GM19043 (cell line): ENCODE data around the gene ZC2HC1B.

Experiments
- ATAC-seq: cut with Tn5 transposase; IDR thresholded peaks from one replicate; pipeline ENCODE4 v1.9.1; 2021; ENCODE audit warnings: low read depth; ENCODE audit not compliant: unreplicated experiment

ZC2HC1B gene

DNA sequence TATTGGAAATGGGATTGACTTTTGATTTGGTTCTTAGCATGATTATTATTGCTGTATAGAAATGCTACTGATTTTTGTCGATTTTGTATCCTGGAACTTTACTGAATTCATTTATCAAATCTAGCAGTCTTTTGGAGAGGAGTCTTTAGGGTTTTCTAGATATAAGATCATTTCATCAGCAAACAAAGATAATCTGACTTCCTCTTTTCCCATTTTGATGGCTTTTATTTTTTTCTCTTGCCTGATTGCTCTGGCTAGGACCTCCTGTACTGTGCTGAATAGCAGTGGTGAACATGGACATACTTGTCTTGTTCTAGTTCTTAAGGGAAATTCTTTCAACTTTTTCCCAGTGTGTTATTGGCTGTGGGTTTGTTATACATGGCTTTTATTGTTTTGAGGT lies 64.6 kb downstream of the ZC2HC1B start:
- no peak for ATAC-seq

DNA sequence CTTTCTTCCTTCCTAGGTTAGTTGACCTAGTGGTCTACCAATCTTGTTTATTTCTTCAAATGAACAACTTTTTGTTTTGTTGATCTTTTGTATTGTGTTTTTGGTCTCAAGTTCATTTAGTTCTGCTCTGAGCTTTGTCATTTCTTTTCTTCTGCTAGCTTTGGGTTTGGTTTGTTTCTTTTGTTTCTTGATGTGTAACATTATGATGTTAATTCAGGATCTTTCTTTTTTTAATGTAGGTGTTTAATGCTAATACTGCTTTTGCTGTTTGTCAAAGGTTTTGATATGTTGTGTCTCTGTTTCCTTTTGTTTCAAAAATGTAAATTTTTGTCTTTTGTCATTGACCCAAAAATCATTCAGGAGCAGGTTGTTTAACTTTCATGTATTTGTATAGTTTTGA lies 65.7 kb downstream of the ZC2HC1B start:
- no peak for ATAC-seq

- ATAC-seq: no peak
Observed at GRCh38 chr6:143934331-143934730, 70.1 kb downstream of the ZC2HC1B start.

DNA sequence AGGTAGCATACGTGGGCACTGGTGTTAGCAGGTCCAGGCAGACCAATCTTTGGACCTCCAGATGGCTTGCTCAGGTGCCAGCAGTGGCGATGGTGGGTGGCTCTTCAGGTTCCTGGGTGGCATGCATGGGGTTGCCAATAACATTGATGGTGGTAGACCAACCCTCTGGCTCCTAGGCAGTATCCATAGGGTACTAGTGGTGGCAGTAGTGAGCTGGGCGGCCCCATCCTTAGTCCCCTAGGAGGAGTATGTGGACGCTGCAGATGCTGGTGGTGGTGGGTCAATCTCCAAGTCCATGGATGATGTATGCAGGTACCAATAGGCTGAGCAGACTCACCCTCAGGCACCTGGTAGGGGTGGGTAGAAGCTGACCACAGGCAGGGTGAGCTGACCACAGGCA lies 70.6 kb downstream of the ZC2HC1B start:
- ATAC-seq: no peak

DNA sequence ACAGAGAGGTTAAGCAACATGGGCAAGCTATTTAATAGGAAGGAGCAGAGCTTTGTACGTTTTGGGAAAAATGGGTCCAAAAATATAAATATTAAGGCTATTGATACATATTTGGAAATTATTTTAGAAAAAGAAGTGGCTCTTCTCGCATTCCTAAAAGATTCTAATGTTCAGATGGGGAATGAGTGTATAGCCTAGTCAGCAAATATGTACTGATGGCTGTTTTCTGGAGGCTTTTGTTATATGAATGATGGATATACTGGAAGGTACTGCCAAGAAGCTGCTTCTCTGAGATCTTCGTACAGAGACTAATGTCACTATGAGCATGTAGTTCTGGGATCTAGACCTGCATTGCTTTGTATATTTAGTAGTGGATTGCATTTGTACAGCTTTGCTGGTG lies 72.1 kb downstream of the ZC2HC1B start:
- ATAC-seq: no peak

DNA sequence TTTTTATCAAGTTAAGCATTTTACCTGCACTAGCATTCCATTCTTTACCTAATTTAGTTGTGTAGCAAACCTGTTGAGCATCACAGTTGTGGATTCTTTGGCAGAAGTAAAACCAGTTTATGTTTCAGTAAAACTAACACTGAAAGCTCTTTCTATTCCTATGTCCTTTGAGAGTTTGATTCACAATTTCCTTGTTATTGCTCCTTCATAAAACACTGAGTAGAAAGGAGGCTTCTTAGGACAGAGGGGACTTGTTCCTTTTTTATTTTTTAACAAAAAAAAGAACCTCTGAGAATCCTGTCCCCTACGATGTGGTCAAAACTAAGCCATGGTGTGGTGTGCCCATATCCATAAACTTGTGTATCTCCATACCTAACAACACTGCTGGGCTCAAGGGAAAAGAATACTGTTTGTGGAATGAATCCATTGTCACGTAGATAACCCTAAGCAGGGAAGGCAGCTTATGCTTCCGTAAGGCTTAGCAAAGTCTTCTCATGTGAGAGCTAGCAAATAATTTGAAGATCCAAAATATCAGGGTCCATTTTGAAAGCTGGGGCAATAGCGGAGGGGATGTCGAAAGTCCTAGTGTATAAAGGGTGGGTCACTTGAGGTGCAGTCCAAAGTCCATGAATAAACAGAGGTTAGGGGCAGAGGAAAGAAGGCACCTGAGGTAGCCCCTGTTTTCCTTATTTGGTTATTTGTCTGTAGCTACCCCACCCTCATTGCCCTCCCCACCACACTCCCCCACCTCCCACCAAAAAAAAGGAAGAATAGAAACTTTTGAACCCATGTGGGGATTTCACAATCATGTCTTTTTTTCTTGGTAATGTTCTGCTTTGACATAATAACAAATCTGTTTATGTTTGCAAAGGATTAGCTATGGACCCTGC lies 72.7 kb downstream of the ZC2HC1B start:
- no peak for ATAC-seq

- ATAC-seq: no peak
Observed at GRCh38 chr6:143937668-143937970, 73.3 kb downstream of the ZC2HC1B start.

DNA sequence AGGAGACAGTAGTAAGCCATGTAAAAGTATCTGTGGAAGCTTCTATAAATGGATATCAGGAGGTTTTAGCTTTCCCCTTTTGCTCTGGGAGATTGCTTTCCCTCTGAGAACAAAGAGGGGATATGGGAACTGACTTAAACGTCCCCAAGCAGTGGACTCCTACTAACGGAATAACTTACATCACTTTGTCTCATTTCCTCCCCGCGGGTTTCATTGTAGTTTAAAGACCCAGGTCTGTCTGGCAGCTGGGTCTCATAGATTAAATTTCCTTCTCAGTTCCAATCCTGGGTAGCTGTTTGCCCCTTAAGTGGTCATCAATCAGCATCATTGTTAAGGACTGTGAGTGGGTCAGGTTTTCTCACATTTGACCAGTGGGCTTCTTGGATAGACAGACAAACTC lies 75.1 kb downstream of the ZC2HC1B start:
- ATAC-seq: no peak

DNA sequence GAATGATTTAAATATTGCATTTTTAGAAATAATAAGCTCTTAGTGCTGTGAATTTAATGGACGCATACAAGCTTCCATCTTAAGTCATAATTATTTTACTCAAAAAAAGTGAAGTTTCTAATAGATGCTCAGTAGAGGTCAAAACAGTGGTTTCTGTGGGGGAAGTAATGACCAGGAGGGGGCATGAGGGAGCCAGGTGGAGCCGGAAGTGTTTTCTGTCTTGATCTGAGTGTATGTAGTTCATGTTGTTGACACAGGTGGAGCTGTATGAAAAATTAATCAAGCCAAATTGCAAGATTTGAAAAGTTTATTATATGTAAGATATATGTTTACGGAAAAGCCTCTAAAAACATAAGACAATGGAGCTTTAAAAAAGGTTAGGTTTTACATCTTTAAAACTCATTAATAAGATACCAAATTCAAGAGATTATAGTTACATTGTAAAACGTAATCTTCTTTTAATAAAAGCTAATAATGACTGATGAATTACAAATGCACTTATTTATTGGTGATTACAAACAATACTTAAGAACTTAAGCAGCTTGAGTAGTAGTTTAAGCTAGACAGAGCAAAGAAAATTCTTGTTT lies 75.8 kb downstream of the ZC2HC1B start:
- ATAC-seq: peak; percentile 94

- peak; percentile 67 for ATAC-seq
Observed at GRCh38 chr6:143941852-143942627, 77.8 kb downstream of the ZC2HC1B start.

- no peak for ATAC-seq
Observed at GRCh38 chr6:143948208-143948607, 83.9 kb downstream of the ZC2HC1B start.

DNA sequence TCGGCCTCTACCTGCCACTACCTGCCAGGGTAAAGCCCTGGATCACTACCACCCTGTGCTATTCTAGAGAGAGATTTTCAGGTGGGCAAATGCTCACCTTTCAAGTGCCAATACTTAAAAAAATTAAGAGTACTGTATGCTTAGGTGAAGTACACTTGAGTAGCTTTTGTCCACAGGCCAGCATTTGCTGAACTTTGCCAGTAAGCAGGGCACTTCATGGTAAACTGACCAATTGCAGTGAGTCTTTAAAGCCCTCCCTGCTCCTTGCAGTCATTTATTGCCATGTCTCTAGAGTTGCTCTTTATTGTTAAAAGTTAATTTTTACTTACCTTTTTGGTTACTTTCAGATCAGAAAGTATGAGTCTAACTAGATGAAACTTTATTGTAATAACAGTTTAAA lies 85.3 kb downstream of the ZC2HC1B start:
- ATAC-seq: no peak

DNA sequence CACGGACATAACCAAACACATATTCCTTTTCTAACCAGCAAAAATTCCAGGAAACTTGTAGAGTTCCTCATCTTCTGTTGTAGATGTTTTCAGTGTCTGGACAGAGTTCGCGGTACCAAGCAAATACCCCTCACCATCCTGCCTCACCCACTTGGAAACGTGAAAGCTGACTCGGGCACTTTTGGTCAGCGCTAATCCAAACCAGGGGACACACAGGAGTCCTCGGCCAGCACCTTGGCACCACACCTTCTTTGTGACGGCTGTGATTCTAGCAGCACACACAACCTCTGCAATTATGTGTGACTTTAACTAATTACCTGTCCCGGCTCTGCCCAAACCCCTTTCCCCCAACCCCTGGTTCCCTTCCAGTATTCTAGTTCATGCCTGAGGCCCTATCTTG lies 85.7 kb downstream of the ZC2HC1B start:
- ATAC-seq: no peak

DNA sequence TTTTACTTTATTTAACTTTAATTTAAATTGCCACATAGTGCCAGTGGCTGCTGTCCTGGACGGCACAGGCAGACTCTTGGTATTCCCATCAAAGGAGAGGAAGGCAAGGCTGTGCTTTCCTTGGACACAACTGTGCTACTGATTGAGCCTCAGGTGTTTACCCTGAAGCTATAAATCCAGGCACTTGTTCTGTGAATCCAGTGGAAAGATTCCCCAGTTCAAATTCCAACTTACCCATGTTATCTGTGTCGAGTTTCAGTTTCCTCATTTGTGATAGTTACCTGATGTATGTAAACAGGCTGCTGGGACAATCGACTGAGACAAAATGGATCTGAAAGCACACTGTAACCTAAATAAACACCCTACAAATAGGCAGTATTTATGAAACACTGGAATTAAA lies 86.6 kb downstream of the ZC2HC1B start:
- ATAC-seq: no peak

DNA sequence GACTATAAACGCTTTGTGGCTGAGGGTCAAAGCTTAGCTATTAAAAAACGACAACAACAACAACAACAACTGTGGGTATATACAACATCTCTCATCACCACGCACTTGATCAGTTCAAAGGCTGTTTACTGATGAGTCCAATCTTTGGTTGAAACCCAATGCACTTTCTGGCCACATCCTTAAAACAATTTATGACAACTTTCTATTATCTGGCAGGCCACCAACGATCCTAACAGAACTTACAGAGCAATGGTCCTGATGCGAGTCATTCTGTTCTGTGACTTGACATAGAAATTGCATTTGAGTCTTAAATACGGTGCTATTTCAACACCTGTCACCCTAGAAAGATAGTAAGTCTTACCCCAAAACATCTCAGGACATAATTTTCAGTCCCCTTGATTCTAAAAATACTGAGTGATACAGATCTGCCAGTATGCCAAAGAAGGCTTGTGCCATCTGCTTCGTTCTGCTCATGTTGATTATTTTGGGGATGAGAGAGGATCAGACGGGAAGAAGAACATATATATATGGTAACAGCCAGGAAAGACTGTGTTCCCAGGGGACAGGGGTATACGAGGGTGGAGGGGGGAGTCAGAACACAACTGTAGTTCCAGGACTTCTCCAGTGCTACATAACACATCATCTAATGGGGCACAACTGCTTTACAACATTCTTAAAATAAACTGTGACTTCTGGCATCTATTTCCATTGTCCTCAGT lies 87.9 kb downstream of the ZC2HC1B start:
- no peak for ATAC-seq

GRCh38 chr6:143952947-143953701 lies 88.8 kb downstream of the ZC2HC1B start:
- no peak for ATAC-seq

GRCh38 chr6:143953922-143954321 lies 89.6 kb downstream of the ZC2HC1B start:
- ATAC-seq: no peak

DNA sequence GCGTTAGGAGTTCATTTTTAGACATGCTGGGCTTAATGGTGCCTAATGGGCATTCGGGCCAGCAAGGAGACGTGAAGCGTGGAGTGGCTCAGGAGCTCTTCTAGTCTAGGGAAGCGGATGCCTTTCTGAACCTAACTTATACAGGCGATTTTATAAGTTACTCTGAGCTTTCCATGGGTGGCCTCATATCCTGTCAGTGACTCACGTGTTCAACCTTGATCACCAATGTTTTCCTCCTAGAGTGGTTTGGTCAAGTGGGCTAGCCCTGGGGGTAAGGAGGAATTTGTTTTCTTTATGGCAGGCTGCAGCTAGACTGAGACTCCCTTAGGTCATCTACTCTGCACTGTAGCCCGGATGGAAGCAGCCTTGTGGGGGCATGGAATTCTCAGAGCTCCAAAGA lies 91.7 kb downstream of the ZC2HC1B start:
- ATAC-seq: no peak

DNA sequence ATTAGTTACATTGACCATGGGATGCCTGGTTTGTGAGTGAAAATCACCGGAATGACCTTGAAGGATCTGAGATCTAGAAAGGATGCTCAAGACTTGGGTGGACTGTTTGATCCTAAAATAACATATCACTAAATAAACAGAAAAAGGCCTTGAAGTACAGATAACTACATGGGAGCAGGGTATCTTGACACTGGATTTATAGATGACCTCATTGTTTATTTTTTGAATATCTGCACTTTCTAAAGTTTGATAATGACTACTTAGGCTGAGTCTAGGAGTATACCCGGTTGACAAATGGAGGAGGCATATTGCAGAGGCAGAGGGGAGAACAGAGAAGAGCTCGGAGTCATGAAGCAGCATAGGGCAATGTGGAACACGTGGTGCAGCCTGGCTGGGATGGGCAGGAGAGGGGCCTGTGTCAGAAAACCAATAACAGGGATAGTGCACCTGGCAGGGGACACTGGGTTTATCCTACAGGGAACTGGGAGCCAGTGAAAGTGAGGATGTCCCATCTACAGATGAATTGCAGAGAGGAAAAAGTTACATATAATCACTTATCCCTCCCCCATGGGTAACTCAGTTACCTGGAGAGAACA lies 93.5 kb downstream of the ZC2HC1B start:
- ATAC-seq: no peak

- ATAC-seq: no peak
Observed at GRCh38 chr6:143958839-143959399, 94.6 kb downstream of the ZC2HC1B start.
